GM18502 (cell line): ENCODE results near the gene NPEPL1.
A peak's percentile ranks its signal among the peaks of the same experiment; 100 is the strongest.
"Not testable (repeated sequence)": the region's sequence is repeated elsewhere in the genome, so short reads cannot be mapped to it uniquely, and the experiment has no call there.

Source experiments
- ATAC-seq: cut with Tn5 transposase; IDR thresholded peaks from one replicate; pipeline ENCODE4 v1.9.1; 2021; ENCODE audit warnings: mild to moderate bottlenecking; ENCODE audit not compliant: unreplicated experiment, poor library complexity

Gene NPEPL1

GRCh38 chr20:58692579-58693225, at the start of gene NPEPL1:
NPEPL1 (plus strand) TSS chr20:58692800; CDS start chr20:58692901, 101 bp downstream.
- peak; percentile 94 for ATAC-seq

GRCh38 chr20:58642896-58643295, 49.7 kb upstream of the NPEPL1 start:
- not testable (repeated sequence) for ATAC-seq

GRCh38 chr20:58645412-58645968, 47.1 kb upstream of the NPEPL1 start:
- no peak for ATAC-seq

GRCh38 chr20:58646257-58646656, 46.3 kb upstream of the NPEPL1 start:
- ATAC-seq: no peak

GRCh38 chr20:58646703-58647102, 45.9 kb upstream of the NPEPL1 start:
- no peak for ATAC-seq

- ATAC-seq: no peak
Observed at GRCh38 chr20:58647162-58647795, 45.3 kb upstream of the NPEPL1 start.

- no peak for ATAC-seq
Observed at GRCh38 chr20:58647796-58648501, 44.7 kb upstream of the NPEPL1 start.

- not testable (repeated sequence) for ATAC-seq
Observed at GRCh38 chr20:58648502-58648825, 44.1 kb upstream of the NPEPL1 start.

GRCh38 chr20:58649288-58650180, 43.1 kb upstream of the NPEPL1 start:
- ATAC-seq: no peak

- ATAC-seq: peak; percentile 19
Observed at GRCh38 chr20:58650181-58650775, 42.3 kb upstream of the NPEPL1 start.

GRCh38 chr20:58650776-58651558, 41.6 kb upstream of the NPEPL1 start, which contains the start of gene STX16:
STX16 (plus strand) TSS chr20:58651283; CDS start chr20:58652007, 724 bp downstream.
- peak; percentile 69 for ATAC-seq

GRCh38 chr20:58651559-58651945, 41.0 kb upstream of the NPEPL1 start:
- ATAC-seq: no peak

GRCh38 chr20:58651946-58652605, 40.5 kb upstream of the NPEPL1 start:
- ATAC-seq: peak; percentile 51

- peak; percentile 2 for ATAC-seq
Observed at GRCh38 chr20:58652606-58653294, 39.9 kb upstream of the NPEPL1 start.

- no peak for ATAC-seq
Observed at GRCh38 chr20:58654337-58654736, 38.3 kb upstream of the NPEPL1 start.

- no peak for ATAC-seq
Observed at GRCh38 chr20:58655328-58656107, 37.1 kb upstream of the NPEPL1 start.

- ATAC-seq: no peak
Observed at GRCh38 chr20:58656831-58657230, 35.8 kb upstream of the NPEPL1 start.
